K562 (cell line): ENCODE measurements around the gene CTBS. TPM values are rescaled to one million over a fixed set of nuclear protein-coding genes. Genes with fewer than 3 reads are reported as not detected.
A peak's percentile ranks its signal among the peaks of the same experiment; 100 is the strongest.

Experiments
- CCNT2 ChIP-seq: IDR thresholded peaks from 2 replicates; pipeline ENCODE4 v1.6.1; 2011; ENCODE audit warnings: borderline replicate concordance, low read depth, mild to moderate bottlenecking, moderate library complexity, mixed read lengths, low read length; ENCODE audit not compliant: insufficient read length; ENCODE audit errors: extremely low read depth
- CREB1 ChIP-seq, 2 experiments: sonication (generic) in 1 of 2; formaldehyde crosslinking in 1 of 2; IDR thresholded peaks; 2 replicates each; pipeline versions ENCODE4 v1.6.1 to v1.8.0; 2012 to 2022; ENCODE audit warnings: inconsistent platforms in 1 of 2, mild to moderate bottlenecking in 1 of 2, missing genetic modification reagents in 1 of 2, moderate library complexity in 1 of 2
- ELF4 ChIP-seq: fragments of 450-650 bp; formaldehyde crosslinking; IDR thresholded peaks from 2 replicates; pipeline ENCODE4 v1.4.0; 2022; ENCODE audit warnings: missing genetic modification characterization
- EZH2 ChIP-seq: IDR thresholded peaks from 2 replicates; pipeline ENCODE4 v1.6.1; 2012; ENCODE audit warnings: low read depth, mild to moderate bottlenecking, inconsistent platforms, low read length, borderline replicate concordance
- KAT7 ChIP-seq: sonication (generic); formaldehyde crosslinking; IDR thresholded peaks from 2 replicates; pipeline ENCODE4 v1.8.0; 2022; ENCODE audit warnings: missing genetic modification reagents, mild to moderate bottlenecking, borderline replicate concordance
- KLF16 ChIP-seq: IDR thresholded peaks from 2 replicates; pipeline ENCODE4 v1.6.1; 2016; ENCODE audit warnings: antibody characterized with exemption
- MBD1 ChIP-seq: fragments of 250-450 bp; sonication (Bioruptor Pico); IDR thresholded peaks from 2 replicates; pipeline ENCODE4 v1.8.0; 2022; ENCODE audit warnings: inconsistent platforms
- MXD1 ChIP-seq: fragments of 250-450 bp; sonication (Bioruptor Pico); IDR thresholded peaks from 2 replicates; pipeline ENCODE4 v1.8.0; 2021; ENCODE audit warnings: borderline replicate concordance, mild to moderate bottlenecking, moderate library complexity; ENCODE audit not compliant: poor library complexity, severe bottlenecking
- MYC ChIP-seq, 2 experiments: fragments of 250-450 bp in 1 of 2; sonication (Bioruptor Pico) in 1 of 2; IDR thresholded peaks; 2 replicates each; pipeline versions ENCODE4 v1.5.1 to v1.6.1; 2012 to 2021; ENCODE audit warnings: low read depth in 2 of 2, borderline replicate concordance in 1 of 2, improper control_type of control experiment in 1 of 2, low read length in 1 of 2, mild to moderate bottlenecking in 1 of 2, moderate library complexity in 1 of 2
- NFATC3 ChIP-seq: fragments of 450-650 bp; IDR thresholded peaks from 2 replicates; pipeline ENCODE4 v1.6.1; 2017; ENCODE audit warnings: mild to moderate bottlenecking
- PRMT5 ChIP-seq: sonication (generic); formaldehyde crosslinking; IDR thresholded peaks from 2 replicates; pipeline ENCODE4 v1.5.0; 2020; ENCODE audit warnings: missing genetic modification reagents
- RHOXF2B ChIP-seq: fragments of 250-450 bp; sonication (Bioruptor Pico); conservative IDR thresholded peaks from 2 replicates; pipeline ENCODE4 v1.5.1; 2021
- RNF2 ChIP-seq: sonication (generic); IDR thresholded peaks from 2 replicates; pipeline ENCODE4 v1.6.1; 2016
- SAFB ChIP-seq: fragments of 200-400 bp; formaldehyde crosslinking; IDR thresholded peaks from 2 replicates; pipeline ENCODE4 v1.6.1; 2017; ENCODE audit warnings: low read depth, low read length, borderline replicate concordance
- SIRT6 ChIP-seq: IDR thresholded peaks from one replicate; pipeline ENCODE4 v1.6.1; 2012; ENCODE audit warnings: low read depth, mild to moderate bottlenecking, control low read depth, inconsistent platforms, low read length, moderate library complexity
- SNAPC5 ChIP-seq: fragments of 250-450 bp; sonication (Bioruptor Pico); IDR thresholded peaks from 2 replicates; pipeline ENCODE4 v1.8.0; 2021; ENCODE audit warnings: moderate library complexity, mild to moderate bottlenecking, inconsistent platforms
- U2AF2 ChIP-seq: fragments of 200-400 bp; formaldehyde crosslinking; optimal IDR thresholded peaks from 2 replicates; pipeline ENCODE3; 2017; ENCODE audit warnings: low read depth, mild to moderate bottlenecking, low read length
- ZBTB8A ChIP-seq: fragments of 450-650 bp; IDR thresholded peaks from 2 replicates; pipeline ENCODE4 v1.6.1; 2018; ENCODE audit warnings: mild to moderate bottlenecking, moderate library complexity; ENCODE audit not compliant: partially characterized antibody
- ZNF12 ChIP-seq: sonication (generic); formaldehyde crosslinking; IDR thresholded peaks from 2 replicates; pipeline ENCODE4 v1.4.0; 2020; ENCODE audit warnings: mild to moderate bottlenecking, missing genetic modification reagents
- ZNF232 ChIP-seq: sonication (generic); formaldehyde crosslinking; IDR thresholded peaks from 2 replicates; pipeline ENCODE4 v1.8.0; 2022; ENCODE audit warnings: mild to moderate bottlenecking, missing genetic modification reagents
- ZNF408 ChIP-seq: fragments of 250-450 bp; sonication (Bioruptor Pico); IDR thresholded peaks from 2 replicates; pipeline ENCODE4 v1.4.0; 2020; ENCODE audit warnings: low read depth, mild to moderate bottlenecking, moderate library complexity
- ZNF583 ChIP-seq: fragments of 250-450 bp; sonication (Bioruptor Pico); IDR thresholded peaks from 2 replicates; pipeline ENCODE4 v1.4.0; 2020
- polyA plus RNA-seq, 8 experiments: library from polyadenylated mRNA; depleted of rRNA in 4 of 8; stranded (reverse) in 5 of 8; unstranded in 3 of 8; fragments of >200 nt; fragmentation: Nextera tagmentation in 2 of 8; fragmentation: Illumina TruSeq in 1 of 8; extraction: Ambion mirVana in 2 of 8; extraction: Trizol in 1 of 8; gene quantifications; 2 replicates each; pipeline versions ENCODE4 v1.2.1 to v1.2.3, GENCODE V29; 2011 to 2014; ENCODE audit warnings: inconsistent platforms in 1 of 8, missing spikeins in 1 of 8
- total RNA-seq, 7 experiments: library from RNA; depleted of rRNA in 6 of 7; stranded (reverse); fragments of >200 nt in 6 of 7; fragmentation: Illumina TruSeq in 2 of 7; extraction: Trizol in 2 of 7; gene quantifications; 2 replicates each; pipeline versions ENCODE4 v1.2.1 to v1.2.3, GENCODE V29; 2011 to 2021; ENCODE audit warnings: low replicate concordance in 1 of 7
- TF ChIP-seq, protein P1 (sequence below): fragments of 450-650 bp; formaldehyde crosslinking; IDR thresholded peaks from 2 replicates; pipeline ENCODE4 v1.4.0; 2020; ENCODE audit warnings: mild to moderate bottlenecking

Gene CTBS
- total and polyA plus RNA-seq, 9 of the 15 experiments (the other 6 are each of a cell fraction or from before 2014, with no cell fraction given): 3.0 to 19.8 (median 9.9) TPM

DNA sequence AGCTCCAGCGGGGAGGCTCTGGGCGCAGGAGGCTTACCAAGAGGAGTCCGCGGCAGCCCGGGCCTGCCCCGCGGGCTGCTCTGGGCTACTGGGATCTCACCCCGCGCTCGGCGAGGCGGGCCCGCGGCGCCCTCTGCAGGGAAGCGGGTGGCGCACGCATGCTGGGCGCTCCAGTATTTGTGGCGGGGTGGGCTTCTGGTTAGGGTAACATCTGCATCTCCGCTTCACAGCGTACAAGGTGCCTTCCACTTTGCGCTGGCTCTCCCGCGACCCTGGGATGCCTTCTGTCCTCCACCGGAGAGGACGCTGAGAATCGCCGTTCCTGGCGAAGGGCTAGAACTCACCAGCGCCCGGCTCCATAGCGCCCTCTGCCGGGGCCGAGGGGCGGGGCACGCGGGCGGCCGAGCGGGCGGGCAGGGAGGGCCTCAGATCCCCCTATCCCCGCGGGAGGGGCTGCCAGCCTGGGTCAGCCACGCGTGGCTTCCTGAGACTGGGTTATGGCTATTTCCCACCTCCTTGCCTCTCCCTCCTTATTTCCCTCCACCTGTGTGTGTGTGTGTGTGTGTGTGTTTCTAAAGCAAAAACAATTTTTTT lies 46.6 kb upstream of the CTBS start (continued):
- TF ChIP-seq SNAPC5 (no peak), SAFB (no peak), ZNF583 (CRISPR knock-in tag) (no peak), MYC (IDR thresholded peaks at IDR 0.05; ENCODE audit: low read depth, low read length) (peak; percentile 58; the same call in 1 of the 2 replicates), MYC (CRISPR knock-in tag; IDR thresholded peaks at IDR 0.05; ENCODE audit: borderline replicate concordance, low read depth) (no peak), CREB1 (IDR thresholded peaks at IDR 0.05) (no peak; the same call in 1 of the 2 replicates), CREB1 (CRISPR knock-in tag; IDR thresholded peaks at IDR 0.05) (peak; percentile 25; the same call in 1 of the 2 replicates), EZH2 (no peak), MXD1 (CRISPR knock-in tag) (no peak), SIRT6 (no peak), CCNT2 (peak; percentile 67), ZBTB8A (no peak), ZNF408 (no peak), U2AF2 (no peak), NFATC3 (no peak), ZNF232 (CRISPR knock-in tag) (no peak), PRMT5 (CRISPR knock-in tag) (no peak), KAT7 (CRISPR knock-in tag) (peak; percentile 81; the same call in 1 of the 2 replicates), KLF16 (peak; percentile 56; the same call in 1 of the 2 replicates), RNF2 (no peak), ELF4 (CRISPR knock-in tag) (no peak), MBD1 (CRISPR knock-in tag) (no peak), RHOXF2B (CRISPR knock-in tag) (no peak), ZNF12 (CRISPR knock-in tag) (no peak)
- TF ChIP-seq, protein P1, sequence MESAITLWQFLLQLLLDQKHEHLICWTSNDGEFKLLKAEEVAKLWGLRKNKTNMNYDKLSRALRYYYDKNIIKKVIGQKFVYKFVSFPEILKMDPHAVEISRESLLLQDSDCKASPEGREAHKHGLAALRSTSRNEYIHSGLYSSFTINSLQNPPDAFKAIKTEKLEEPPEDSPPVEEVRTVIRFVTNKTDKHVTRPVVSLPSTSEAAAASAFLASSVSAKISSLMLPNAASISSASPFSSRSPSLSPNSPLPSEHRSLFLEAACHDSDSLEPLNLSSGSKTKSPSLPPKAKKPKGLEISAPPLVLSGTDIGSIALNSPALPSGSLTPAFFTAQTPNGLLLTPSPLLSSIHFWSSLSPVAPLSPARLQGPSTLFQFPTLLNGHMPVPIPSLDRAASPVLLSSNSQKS (CRISPR knock-in tag): no peak
